AG04450 (cell line): ENCODE results near the gene ADAM10. TPM values are rescaled to one million over a fixed set of nuclear protein-coding genes. Genes with fewer than 3 reads are reported as not detected.

Experiments
- CTCF ChIA-PET: fragments of 300-600, 350-600 bp; formaldehyde crosslinking; extraction: SDS; loops from one replicate; lab custom pipeline; 2022; ENCODE audit warnings: antibody characterized with exemption, inconsistent platforms; lab: Charles Lee
- POLR2A ChIA-PET: fragments of 350-600 bp; formaldehyde crosslinking; extraction: SDS; loops from one replicate; lab custom pipeline; 2021; ENCODE audit warnings: antibody characterized with exemption, inconsistent platforms; lab: Yijun Ruan, JAX
- DNase-seq: peaks from one replicate; pipeline ENCODE4 v3.0.0-alpha.2; 2011; ENCODE audit warnings: low read depth, low spot score
- H3K27ac ChIP-seq: one replicate; pipeline ENCODE4 v1.5.1; 2012; ENCODE audit warnings: low read depth, low read length, control low read depth
- H3K27me3 ChIP-seq: one replicate; pipeline ENCODE4 v1.6.0; 2012; ENCODE audit warnings: low read length; ENCODE audit not compliant: control insufficient read depth, insufficient read depth
- H3K4me3 ChIP-seq: 2 replicates; pipeline ENCODE4 v1.5.1; 2011; ENCODE audit warnings: mild to moderate bottlenecking, low read depth, low read length, control low read depth
- H3K9me3 ChIP-seq: 2 replicates; pipeline ENCODE4 v1.5.1; 2012; ENCODE audit warnings: low read length; ENCODE audit not compliant: control insufficient read depth, insufficient read depth
- polyA plus RNA-seq: library from polyadenylated mRNA; depleted of rRNA; stranded (reverse); fragments of >200 nt; gene quantifications from 2 replicates; pipeline ENCODE4 v1.2.3, GENCODE V29; 2011
- TF ChIP-seq, protein P1 (sequence below): IDR thresholded peaks from 2 replicates; pipeline ENCODE4 v1.5.1; 2011; ENCODE audit warnings: low read depth, low read length, control low read depth, inconsistent platforms

ADAM10 gene
- polyA plus RNA-seq, 1 experiment, result 220 TPM

DNA sequence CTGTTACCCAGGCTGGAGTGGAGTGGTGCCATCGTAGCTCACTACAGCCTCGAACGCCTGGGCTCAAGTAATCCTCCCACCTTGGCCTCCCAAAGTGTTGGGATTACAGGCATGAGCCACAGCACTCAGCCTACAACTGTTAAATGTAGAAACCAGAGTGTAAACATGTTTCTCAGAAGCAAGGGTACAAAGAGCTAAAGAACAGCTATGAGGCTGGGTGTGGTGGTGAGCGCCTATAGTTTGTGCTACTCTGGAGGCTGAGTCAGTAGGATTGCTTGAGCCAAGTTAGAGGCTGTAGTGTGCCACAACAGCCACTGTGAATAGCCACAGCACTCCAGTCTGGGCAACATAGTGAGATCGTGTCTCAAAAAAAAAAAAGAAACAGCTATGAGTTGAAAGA lies 16.8 kb upstream of the ADAM10 start:
- H3K27ac ChIP-seq, result no peak overlapping the region
- peaks cover 6% of the 10 kb centered on the region for H3K9me3 ChIP-seq
- ChIA-PET POLR2A (no interaction called here), CTCF (interaction anchor here (1.0 kb wide), 1 partner anchor 538 kb away, joined by 3 read pairs; no protein-coding TSS in a partner anchor)
- no peak overlapping the region for H3K4me3 ChIP-seq
- TF ChIP-seq, protein P1, sequence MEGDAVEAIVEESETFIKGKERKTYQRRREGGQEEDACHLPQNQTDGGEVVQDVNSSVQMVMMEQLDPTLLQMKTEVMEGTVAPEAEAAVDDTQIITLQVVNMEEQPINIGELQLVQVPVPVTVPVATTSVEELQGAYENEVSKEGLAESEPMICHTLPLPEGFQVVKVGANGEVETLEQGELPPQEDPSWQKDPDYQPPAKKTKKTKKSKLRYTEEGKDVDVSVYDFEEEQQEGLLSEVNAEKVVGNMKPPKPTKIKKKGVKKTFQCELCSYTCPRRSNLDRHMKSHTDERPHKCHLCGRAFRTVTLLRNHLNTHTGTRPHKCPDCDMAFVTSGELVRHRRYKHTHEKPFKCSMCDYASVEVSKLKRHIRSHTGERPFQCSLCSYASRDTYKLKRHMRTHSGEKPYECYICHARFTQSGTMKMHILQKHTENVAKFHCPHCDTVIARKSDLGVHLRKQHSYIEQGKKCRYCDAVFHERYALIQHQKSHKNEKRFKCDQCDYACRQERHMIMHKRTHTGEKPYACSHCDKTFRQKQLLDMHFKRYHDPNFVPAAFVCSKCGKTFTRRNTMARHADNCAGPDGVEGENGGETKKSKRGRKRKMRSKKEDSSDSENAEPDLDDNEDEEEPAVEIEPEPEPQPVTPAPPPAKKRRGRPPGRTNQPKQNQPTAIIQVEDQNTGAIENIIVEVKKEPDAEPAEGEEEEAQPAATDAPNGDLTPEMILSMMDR, result no peak
- DNase-seq, result no peak
- no peaks in the 10 kb centered on the region for H3K27me3 ChIP-seq

DNA sequence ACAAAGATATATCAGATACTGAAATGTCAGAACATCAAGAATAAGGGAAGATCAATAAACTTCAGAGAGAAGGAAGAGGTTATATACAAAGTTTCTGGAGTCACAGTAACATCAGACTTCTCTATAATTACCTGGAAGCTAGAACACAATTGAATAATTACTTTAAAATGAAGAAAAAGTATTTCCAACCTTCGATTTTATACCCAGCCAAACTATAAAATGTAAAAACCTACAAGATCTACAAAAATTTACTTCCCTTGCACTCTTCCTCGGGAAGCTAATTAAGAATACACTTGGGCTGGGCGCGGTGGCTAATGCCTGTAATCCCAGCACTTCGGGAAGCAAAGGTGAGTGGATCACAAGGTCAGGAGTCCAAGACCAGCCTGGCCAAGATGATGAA lies 15.0 kb upstream of the ADAM10 start:
- CTCF ChIA-PET, result no interaction called here
- H3K27ac ChIP-seq, result no peak overlapping the region
- TF ChIP-seq, protein P1, result no peak
- POLR2A ChIA-PET, result no interaction called here
- DNase-seq, result no peak
- peaks cover 6% of the 10 kb centered on the region for H3K9me3 ChIP-seq
- H3K27me3 ChIP-seq, result no peaks in the 10 kb centered on the region
- no peak overlapping the region for H3K4me3 ChIP-seq

DNA sequence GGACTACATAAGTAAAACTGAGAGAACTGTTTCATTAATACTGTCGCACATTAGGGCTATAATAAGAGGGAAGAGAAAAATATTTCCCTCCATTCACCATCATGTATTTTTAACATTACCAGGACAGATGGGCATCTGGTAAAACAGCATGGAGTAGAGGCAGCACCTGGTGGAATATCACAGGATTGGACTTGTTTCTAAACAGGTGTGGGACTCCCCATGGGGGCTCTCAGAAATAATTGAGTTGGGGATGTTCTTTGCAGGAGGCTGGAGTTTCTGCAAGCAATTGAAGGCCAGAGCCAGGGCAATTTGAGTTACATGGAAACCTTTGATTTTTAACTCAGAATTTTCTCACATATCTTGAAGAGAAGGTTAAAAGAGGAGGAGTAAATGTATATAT lies 13.2 kb upstream of the ADAM10 start:
- ChIA-PET POLR2A (interaction anchor here (0.6 kb wide), 1 partner anchor 289 kb away, joined by 3 read pairs; no protein-coding TSS in a partner anchor), CTCF (interaction anchor here (0.5 kb wide), 1 partner anchor 341 kb away, joined by 4 read pairs; no protein-coding TSS in a partner anchor)
- Histone ChIP-seq H3K4me3 (no peak overlapping the region), H3K9me3 (peaks cover 6% of the 10 kb centered on the region), H3K27me3 (no peaks in the 10 kb centered on the region), H3K27ac (no peak overlapping the region)
- TF ChIP-seq, protein P1, result no peak
- no peak for DNase-seq

DNA sequence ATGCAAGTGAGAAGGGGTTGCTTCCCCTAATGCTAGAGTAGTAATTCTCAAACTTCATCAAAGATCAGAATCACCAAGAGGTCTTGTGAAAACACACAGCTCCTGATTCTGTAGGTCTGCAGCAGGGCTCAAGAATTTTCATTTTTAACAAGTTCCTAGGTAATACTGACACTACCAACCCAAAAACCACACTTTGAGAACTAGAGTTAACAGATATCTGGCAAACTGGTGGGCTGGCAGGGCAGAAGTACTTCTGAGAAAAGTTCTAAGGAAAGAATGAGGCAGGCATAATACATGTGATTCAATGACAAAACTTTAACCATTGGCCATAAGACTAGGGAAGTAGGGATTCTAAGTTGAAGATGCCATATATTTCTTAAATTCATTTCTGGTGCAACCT lies 12.8 kb upstream of the ADAM10 start:
- no peak for DNase-seq
- no peak overlapping the region for H3K27ac ChIP-seq
- H3K27me3 ChIP-seq, result no peaks in the 10 kb centered on the region
- no peak overlapping the region for H3K4me3 ChIP-seq
- peaks cover 6% of the 10 kb centered on the region for H3K9me3 ChIP-seq
- TF ChIP-seq, protein P1, result no peak
- POLR2A ChIA-PET, result no interaction called here
- CTCF ChIA-PET, result no interaction called here

DNA sequence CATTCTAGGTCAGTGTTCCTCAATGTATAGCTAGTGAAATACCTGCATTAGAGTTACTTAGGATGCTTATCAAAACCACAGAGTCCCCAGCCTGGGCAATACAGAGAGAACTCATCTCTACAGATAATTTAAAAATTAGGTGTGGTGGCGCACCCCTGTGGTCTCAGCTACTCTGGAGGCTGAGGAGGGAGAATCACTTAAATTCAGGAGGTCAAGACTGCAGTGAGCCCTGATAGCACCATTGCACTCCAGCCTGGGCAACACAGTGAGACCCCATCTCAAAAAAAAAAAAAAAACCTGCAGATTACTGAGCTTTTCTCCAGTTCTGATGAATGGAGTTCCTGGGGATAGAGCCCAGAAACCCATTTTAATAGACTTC lies 11.5 kb upstream of the ADAM10 start:
- Histone ChIP-seq H3K9me3 (peaks cover 6% of the 10 kb centered on the region), H3K4me3 (no peak overlapping the region), H3K27me3 (no peaks in the 10 kb centered on the region), H3K27ac (no peak overlapping the region)
- POLR2A ChIA-PET, result no interaction called here
- no peak for DNase-seq
- CTCF ChIA-PET, result interaction anchor here (1.9 kb wide), 1 partner anchor 533 kb away, joined by 6 read pairs; no protein-coding TSS in a partner anchor
- TF ChIP-seq, protein P1, result no peak
